ENCODE data around the gene ETS1.

Gene ETS1

GRCh38 chr11:128618603-128619002 lies 31.2 kb upstream of the ETS1 start:
- DNase-seq (ENCODE audit: low spot score), result no peak

GRCh38 chr11:128616161-128616560 lies 28.8 kb upstream of the ETS1 start:
- no peak for DNase-seq (ENCODE audit: low spot score)

- DNase-seq (ENCODE audit: low spot score), result no peak
Measured at GRCh38 chr11:128615612-128616011, 28.3 kb upstream of the ETS1 start.

GRCh38 chr11:128615076-128615475 lies 27.7 kb upstream of the ETS1 start:
- no peak for DNase-seq (ENCODE audit: low spot score)

GRCh38 chr11:128614026-128614425 lies 26.7 kb upstream of the ETS1 start:
- no peak for DNase-seq (ENCODE audit: low spot score)

GRCh38 chr11:128613300-128613995 lies 26.1 kb upstream of the ETS1 start:
- no peak for DNase-seq (ENCODE audit: low spot score)

GRCh38 chr11:128610721-128611617 lies 23.6 kb upstream of the ETS1 start:
- DNase-seq (ENCODE audit: low spot score), result no peak

GRCh38 chr11:128609785-128610184 lies 22.4 kb upstream of the ETS1 start:
- DNase-seq (ENCODE audit: low spot score), result no peak

GRCh38 chr11:128608746-128609407 lies 21.5 kb upstream of the ETS1 start:
- no peak for DNase-seq (ENCODE audit: low spot score)

GRCh38 chr11:128607819-128608218 lies 20.5 kb upstream of the ETS1 start:
- DNase-seq (ENCODE audit: low spot score), result no peak

- no peak for DNase-seq (ENCODE audit: low spot score)
Measured at GRCh38 chr11:128604723-128605122, 17.4 kb upstream of the ETS1 start.

GRCh38 chr11:128603752-128604414 lies 16.5 kb upstream of the ETS1 start:
- no peak for DNase-seq (ENCODE audit: low spot score)

GRCh38 chr11:128603003-128603696 lies 15.8 kb upstream of the ETS1 start:
- DNase-seq (ENCODE audit: low spot score), result no peak

GRCh38 chr11:128599729-128600128 lies 12.4 kb upstream of the ETS1 start:
- no peak for DNase-seq (ENCODE audit: low spot score)

- no peak for DNase-seq (ENCODE audit: low spot score)
Measured at GRCh38 chr11:128598506-128599150, 11.3 kb upstream of the ETS1 start.

GRCh38 chr11:128598096-128598495 lies 10.7 kb upstream of the ETS1 start:
- no peak for DNase-seq (ENCODE audit: low spot score)

- no peak for DNase-seq (ENCODE audit: low spot score)
Measured at GRCh38 chr11:128597209-128597608, 9.9 kb upstream of the ETS1 start.

GRCh38 chr11:128596250-128596649 lies 8.9 kb upstream of the ETS1 start:
- DNase-seq (ENCODE audit: low spot score), result no peak

GRCh38 chr11:128595775-128596174 lies 8.4 kb upstream of the ETS1 start:
- DNase-seq (ENCODE audit: low spot score), result no peak

- no peak for DNase-seq (ENCODE audit: low spot score)
Measured at GRCh38 chr11:128595221-128595620, 7.9 kb upstream of the ETS1 start.

- no peak for DNase-seq (ENCODE audit: low spot score)
Measured at GRCh38 chr11:128594226-128594625, 6.9 kb upstream of the ETS1 start.
